ENCODE data around the gene LCN12.

LCN12 gene, protein sequence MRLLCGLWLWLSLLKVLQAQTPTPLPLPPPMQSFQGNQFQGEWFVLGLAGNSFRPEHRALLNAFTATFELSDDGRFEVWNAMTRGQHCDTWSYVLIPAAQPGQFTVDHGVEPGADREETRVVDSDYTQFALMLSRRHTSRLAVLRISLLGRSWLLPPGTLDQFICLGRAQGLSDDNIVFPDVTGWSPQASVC

DNA sequence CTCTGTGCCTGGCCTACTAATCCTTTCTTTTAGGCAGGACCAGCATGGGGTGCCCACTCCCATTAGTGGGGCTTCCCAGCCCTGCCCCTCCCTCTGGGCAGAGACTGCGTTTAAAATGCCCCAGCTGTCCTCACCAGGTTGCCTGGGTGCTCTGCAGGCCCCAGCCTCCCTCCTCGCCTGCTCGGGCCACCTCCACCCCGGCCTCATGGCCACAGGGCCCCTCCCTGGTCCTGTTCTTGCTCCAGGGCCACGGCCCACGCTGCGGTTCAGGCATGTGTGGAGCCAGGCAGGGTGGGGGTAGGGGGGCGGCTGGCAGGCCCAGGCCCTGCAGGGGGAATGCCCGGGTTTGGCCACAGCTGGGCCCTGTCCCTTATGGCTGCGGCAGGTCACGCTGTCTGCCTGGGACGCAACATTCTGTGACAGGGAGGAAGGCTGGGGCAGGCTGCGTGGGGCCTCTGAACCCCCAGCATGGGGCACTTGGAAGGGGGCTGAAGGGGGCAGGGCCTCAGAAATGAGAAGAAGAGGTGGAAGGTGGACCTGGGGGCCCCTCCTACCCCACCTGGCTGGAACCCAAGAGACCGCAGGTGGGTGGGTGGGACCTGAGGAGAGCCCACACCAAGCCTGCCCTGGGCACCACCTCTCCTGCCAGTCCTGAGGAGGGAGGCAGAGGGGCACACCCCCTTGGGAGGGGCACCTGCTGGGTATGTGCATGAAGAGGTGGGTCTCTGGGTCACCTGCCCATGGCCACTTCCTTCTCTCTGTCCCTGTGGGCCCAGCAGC lies at the start of gene LCN12:
Gene LCN12, plus strand, starts transcription at position 733 of the 780 bp plus-strand sequence. CDS start 55 bp downstream, outside the sequence.
- FAIRE-seq = no peak

DNA sequence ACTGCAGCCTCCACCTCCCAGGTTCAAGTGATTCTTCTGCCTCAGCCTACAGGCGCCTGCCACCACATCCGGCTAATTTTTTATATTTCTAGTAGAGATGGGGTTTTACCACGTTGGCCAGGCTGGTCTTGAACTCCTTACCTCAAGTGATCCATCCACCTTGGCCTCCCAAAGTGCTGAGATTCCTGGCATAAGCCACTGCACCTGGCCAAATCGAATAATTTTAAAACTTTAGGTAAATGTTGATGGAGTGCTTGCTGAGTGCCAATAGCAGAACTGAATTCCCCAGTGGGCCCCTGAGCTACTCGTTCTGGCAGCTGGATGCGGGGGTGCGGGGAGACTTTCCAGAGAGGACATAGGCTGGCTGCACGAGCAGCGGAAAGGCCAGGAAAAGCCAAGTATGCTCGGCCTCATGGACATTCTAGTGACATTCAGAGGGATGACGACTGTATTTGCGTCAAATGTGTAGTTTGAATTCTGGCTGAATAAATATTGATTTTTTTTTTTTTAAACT lies 49.0 kb upstream of the LCN12 start:
- FAIRE-seq = no peak

DNA sequence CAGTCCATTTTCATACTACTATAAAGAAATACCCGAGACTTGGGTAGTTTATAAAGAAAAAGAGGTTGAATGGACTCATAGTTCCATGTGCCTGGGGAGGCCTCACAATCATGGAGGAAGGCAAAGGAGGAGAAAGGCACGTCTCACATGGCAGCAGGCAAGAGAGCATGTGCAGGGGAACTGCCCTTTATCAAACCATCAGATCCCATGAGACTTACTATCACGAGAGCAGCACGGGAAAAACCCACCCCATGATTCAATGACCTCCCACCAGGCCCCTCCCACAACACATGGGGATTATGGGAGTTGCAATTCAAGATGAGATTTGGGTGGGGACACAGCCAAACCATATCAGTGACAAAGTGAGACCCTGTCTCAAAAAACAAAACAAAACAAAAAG lies 45.8 kb upstream of the LCN12 start:
- FAIRE-seq = no peak

DNA sequence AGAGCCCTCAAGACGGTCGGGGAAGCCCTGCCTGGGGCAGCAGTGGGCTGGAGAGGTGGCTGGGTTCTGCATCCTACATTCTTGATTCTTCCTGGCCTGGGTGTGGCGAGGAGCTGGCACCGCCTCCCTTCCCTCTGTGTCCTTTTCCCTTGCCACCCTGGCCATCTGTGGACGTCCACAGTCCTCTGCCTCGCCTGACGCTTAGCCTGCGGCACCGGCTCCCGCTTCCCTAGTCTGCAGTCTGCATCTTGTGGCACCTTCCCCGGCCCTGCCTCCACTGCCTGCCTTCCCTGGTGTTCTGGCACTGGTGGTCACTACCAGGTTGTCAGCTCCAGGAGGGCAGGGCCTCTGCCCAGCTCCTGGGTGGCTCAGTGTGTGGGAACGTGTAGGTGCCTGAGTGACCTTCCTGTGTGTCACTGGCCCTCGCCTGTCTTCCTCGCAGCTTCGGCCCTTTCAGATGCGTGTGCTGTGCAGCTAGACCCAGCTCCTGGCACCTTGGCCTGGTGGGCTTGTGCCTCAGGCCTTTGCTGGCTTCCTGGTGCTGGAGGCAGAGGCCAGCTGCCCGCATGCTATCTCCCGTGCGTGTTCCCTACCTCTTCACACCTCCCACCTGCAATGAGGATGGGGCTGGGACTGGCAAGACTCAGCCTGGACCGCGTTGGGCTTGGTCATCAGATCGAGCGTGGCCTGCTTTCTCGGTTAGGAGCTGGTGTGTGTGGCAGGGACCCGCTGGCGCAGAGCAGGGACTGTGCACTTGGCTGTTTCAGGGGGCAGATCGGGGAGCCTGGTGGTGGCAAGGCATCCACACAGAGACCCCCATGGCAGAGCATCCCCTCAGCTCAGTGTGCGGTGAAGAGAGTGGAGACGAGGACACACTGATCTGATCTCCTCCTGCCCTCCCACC lies 44.8 kb upstream of the LCN12 start:
- no peak for FAIRE-seq

DNA sequence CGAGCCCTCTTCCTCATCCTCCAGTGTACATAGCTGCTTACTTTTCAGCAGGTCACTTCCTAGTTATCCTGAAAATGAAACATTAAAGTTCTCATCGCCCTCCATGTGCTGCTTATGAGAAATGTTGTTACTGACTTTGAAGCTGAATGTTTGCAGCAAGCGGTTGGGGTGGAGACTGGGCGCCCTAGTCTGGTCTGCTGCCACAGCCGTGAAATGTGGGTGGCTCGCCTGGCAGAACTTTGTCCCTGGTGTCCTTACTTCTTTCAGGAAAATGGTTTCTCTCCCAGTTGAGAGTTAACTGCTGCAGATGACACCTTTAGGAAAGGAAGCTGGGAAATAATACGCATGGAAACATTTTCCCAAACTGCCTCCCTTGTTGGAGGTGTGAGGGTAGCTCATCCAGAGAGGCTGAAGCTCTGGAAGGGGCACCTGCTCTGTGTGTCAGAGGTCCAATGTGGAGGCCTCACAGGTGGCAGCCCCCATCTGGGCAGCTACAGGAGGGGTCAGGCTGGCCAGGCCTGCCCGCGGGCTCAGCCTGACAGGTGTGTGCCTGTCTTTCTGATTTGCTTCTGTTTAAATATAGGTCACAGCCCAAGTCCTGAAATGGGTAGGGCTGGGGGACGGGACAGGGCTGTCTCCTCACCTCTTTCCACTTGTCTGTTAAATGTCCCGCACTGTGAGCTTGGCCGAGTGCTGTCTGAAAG lies 41.7 kb upstream of the LCN12 start:
- FAIRE-seq = no peak

DNA sequence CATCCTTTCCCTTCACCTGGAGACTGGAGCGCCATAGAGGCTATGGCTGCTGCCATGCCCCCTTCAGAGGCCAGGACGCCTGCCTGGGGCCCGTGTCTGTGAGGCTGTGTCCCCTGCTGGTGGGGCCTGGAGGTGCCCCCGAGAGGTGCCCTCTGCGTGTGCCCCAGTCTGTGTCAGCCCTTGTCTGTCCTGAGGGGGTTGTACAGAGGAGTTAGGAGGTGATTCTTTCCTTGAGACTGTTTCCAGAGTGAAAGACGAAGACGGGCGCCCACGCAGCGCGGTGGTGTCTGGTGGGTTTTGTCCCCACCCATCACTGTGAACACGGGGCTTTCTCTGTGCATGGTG lies 41.2 kb upstream of the LCN12 start:
- FAIRE-seq = no peak

DNA sequence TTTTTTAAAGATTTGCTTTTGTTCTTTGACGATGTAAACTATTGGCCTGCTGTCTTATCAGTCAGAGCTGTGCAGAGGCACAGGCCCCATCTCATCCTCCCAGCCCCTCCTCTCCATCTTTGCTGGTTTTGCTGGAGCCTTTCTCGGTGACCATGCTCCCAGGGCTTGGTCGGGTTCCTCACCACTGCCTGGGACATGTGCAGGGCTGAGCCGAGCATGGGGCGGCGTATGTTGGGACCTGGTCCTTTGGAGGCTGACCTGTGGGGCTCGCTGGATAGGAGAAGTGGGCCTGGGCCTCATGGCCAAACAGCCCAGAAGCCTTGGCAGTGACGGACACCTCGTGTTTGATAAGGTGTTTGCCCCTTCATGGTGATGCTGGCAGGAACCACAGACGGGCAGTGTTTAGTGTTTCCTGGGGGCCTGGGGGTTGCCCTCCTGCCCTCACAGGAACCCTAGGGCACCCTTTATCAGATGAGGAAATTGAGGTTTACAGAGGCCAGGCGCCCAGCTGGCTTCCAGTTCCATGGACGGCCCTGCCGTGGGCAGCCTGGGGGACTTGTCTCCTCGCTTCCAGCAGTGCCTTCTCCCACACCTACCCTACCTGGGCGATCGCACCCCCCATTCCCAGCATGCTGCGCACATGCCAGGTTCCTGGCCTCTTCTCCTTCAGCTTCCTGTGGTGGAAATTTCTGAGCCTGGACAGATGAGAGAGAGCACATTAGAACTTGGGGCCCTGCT lies 38.2 kb upstream of the LCN12 start:
- FAIRE-seq = no peak

DNA sequence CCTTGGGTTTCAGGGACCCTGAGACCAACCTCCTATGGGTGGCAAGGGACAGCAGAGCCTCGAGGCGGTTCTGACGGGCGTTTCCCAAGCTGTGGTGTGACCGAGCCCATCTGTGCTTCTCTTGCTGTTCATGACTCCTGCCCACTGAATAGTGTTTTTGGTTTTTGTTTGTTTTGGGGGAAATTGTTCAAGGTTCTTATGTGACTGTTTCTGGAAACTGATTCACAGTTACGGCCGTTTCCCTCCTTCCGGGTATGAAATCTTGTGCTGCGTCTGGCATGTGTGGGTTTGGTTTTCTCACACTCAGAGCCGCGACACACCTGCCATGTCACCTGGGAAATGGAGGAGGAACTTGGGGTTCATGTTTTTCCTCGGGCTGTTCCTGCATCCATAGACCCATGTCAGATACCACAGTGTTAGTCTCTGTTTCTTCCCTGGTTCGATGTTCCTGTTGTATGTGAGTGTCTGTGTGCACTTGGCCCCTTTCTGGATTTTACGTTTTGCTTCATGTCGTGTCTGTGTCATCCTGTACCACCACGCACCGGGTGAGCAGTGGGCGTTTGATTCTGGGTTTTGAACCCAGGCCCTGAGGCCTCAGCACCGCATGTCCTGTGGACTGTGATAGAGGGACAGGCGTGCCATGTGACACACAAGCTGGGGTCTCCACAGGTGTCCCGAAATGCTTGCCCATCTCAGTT lies 36.3 kb upstream of the LCN12 start:
- FAIRE-seq = no peak

DNA sequence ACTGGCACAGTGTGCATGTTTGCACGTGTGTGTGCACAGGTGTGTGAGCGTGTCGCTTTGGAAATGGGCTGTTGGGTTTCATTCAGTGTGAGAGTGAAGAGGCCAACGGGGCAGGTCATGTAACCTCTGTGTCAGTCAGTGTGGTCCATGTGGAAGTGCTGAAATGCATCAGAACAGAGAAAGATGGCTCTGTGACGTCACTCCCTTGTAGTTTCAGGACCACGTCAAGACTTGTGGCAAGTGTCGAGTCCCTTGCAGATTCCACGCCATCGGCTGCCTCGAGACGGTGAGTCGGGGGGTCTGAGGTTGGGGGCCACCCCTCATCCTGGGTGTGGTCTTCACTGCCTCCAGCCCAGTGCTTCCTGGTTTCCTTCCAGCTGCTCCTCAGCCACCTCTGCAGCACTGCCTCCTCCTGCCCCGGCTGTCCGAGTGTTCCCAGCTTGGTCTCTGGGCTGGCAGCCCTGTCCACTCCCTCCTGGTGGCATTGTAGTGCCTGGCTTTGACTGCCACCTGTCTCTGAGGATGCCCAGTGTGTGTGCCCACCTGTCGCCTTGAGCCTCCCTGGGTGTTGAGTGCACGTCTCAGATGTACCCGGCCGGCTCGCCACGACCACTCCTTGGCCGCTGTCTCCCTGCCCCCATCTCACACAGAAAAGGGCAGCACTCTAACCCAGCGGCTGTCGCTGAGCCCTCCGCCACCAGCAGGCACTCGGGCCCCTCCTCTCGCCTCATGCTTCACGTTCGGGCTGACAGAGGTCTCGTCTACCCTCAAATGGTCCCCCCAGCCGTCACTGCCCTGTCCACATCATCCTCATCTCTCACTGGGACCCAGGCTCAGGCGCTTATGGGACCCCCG lies 35.5 kb upstream of the LCN12 start:
- no peak for FAIRE-seq

DNA sequence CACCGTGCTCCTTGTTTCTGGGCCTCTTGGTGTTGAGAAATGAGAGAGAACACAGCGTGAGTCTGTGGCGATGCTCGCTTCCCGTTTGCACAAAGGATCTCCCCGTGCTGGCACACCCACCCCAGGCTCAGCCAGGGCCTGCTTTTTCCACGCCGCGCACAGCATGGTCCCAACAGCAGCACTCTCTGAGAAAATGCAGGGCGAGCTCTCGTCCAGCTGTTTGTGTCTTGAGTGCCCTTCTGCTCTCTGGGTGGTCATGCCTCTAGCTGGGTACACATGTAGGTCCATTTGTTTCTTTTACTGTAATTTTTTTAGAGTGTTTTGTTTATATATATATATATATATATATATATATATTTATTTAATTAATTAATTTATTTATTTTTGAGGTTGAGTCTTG lies 34.2 kb upstream of the LCN12 start:
- FAIRE-seq = no peak

DNA sequence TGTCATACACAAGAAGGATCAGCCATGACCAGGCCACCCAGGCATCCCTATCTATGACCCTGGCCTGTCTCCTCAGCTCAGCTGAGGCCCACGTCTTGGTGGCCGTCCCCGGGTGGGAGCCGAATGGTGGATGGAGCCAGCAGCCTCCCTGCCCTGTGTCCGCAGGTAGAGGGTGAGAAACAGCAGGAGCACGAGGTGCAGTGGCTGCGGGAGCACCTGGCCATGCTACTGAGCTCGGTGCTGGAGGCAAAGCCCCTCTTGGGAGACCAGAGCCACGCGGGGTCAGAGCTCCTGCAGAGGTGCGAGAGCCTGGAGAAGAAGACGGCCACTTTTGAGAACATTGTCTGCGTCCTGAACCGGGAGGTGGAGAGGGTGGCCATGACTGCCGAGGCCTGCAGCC lies 32.0 kb upstream of the LCN12 start:
- no peak for FAIRE-seq

DNA sequence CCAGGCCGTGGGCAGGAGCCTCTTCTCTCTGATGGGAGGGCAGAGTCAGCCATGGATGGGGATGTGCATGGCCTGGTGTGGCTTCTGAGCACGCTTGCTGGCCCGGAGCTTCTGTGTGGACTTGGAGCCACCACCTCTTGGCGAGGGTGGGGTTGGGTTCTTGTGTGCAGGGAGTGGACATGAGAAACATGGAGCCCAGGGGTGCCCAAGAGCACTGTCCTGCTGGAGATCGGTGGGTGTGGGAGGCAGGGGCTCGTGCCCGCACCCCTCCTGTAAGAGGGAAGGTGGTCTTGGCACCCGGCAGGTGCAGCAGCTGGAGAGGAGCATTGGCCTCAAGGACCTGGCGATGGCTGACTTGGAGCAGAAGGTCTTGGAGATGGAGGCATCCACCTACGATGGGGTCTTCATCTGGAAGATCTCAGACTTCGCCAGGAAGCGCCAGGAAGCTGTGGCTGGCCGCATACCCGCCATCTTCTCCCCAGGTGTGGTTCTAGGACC lies 31.3 kb upstream of the LCN12 start:
- FAIRE-seq = no peak

DNA sequence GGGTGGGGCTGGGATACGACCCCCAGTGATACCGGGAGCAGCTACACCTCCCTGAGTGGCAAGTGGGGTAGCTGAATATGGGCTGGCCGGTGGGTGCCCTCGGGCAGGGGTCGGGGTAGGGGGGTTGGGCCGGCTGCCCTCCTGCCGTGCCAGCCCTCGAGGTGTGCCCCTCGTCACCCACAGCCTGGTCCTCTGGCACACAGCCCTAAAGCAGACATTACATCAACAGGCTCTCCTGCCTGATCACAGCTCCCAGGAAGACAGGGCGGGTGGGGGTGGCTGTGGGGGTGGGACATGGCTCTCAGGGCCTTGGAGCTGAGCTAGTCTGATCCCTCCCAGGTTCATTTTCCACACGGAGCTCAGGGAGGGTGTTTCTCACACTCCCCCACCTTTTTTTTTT lies 30.8 kb upstream of the LCN12 start:
- FAIRE-seq = no peak

DNA sequence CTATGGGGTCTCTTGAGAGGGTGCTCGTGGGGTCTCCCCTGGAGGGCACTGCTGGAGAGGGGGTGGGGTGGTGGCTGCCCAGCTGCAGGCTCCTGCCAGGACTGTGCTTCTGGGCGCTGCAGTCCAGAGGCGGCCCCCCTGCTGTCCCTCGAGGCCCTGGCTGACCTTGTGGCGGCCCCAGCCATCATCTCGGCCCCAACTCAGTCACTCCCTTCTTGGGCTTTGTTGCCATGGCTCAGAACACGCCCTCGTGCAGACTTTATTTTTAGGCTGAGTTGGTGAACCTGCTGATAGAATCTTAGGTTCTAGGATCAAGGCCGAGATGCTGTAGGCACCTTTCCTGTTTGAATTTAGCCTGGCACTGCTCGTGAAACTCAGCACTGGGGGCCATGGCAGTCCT lies 30.4 kb upstream of the LCN12 start:
- FAIRE-seq = no peak

DNA sequence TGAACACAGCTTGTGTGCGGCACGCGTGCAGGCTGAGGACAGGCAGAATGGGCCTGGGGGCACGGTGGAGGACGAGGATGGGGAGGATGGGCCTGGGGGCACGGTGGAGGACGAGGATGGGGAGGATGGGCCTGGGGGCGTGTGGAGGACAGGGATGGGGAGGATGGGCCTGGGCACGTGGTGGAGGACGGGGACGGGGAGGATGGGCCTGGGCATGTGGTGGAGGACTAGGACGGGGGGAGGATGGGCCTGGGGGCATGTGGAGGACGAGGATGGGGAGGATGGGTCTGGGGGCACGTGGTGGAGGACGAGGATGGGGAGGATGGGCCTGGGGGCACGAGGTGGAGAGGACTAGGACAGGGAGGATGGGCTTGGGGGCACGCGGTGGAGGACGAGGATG lies 29.5 kb upstream of the LCN12 start:
- no peak for FAIRE-seq

DNA sequence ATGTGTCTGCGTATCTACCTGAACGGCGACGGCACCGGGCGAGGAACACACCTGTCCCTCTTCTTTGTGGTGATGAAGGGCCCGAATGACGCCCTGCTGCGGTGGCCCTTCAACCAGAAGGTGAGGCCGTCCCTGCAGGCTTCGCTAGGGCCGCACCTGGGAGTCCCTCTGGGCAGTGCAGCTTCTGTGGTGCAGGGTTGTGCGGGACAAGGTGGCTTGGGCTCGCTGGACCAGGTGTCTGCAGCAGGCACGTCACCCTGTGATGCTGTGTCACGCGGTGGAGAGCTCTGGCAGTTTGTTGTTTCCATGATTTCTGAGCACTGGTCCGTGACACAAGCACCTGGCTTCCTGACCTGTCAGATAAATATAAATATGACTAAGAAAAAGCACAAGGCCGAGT lies 28.2 kb upstream of the LCN12 start:
- FAIRE-seq = no peak

DNA sequence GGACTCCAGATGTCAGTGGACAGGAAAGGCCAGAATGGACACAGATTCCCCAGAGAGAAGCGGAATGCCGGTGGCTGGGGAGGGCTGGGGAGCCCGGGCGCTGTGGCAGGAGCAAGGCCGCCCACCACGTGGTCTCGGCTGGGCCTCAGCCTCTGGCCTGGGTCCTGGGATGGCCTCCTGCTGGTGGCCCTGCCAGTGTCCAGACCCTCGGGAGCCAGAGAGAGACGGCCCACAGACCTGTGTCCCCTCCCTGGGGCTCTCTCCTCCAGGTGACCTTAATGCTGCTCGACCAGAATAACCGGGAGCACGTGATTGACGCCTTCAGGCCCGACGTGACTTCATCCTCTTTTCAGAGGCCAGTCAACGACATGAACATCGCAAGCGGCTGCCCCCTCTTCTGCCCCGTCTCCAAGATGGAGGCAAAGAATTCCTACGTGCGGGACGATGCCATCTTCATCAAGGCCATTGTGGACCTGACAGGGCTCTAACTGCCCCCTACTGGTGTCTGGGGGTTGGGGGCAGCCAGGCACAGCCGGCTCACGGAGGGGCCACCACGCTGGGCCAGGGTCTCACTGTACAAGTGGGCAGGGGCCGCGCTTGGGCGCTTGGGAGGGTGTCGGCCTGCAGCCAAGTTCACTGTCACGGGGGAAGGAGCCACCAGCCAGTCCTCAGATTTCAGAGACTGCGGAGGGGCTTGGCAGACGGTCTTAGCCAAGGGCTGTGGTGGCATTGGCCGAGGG lies 26.5 kb upstream of the LCN12 start:
- FAIRE-seq = no peak

DNA sequence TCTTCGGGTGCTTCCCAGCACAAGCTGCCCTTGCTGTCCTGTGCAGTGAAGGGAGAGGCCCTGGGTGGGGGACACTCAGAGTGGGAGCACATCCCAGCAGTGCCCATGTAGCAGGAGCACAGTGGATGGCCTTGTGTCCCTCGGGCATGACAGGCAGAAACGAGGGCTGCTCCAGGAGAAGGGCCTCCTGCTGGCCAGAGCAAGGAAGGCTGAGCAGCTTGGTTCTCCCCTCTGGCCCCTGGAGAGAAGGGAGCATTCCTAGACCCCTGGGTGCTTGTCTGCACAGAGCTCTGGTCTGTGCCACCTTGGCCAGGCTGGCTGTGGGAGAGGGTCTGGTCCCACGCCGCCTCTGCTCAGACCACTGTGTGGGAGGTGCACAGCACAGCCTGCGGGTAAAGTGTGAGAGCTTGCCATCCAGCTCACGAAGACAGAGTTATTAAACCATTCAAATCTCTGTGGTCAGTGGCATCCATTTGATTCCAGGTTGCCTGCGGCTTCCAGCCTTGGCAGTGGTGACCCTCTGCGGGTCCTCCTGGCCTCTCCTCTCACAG lies 25.8 kb upstream of the LCN12 start:
- FAIRE-seq = no peak

DNA sequence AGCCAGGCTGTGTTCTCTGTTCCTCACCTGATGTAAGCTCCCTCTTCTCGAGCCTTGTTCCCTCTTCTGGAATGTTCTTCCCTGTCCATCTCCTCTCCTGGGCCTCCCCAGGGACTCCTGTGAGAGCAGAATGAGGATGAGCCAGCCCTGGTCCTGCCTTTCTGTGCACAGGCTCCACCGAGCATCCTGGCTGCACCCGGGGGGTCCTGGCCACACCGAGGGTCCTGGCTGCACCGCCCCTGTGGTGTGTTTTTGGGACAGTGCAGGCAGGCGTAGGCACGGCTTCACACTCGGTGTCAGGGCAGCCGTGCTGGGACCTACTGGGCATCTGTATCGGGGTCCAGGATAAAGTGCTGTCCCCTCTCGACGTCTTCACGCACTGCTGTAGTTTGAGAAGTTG lies 25.3 kb upstream of the LCN12 start:
- no peak for FAIRE-seq
